ENCODE data around the gene PKN3. TPM values are rescaled to one million over a fixed set of nuclear protein-coding genes. Genes with fewer than 3 reads are reported as not detected.

Gene PKN3
- total and polyA plus RNA-seq, 2 of the 13 experiments (the other 11 are each of a cell fraction or from before 2014, with no cell fraction given), result 10.5 to 13.2 TPM

DNA sequence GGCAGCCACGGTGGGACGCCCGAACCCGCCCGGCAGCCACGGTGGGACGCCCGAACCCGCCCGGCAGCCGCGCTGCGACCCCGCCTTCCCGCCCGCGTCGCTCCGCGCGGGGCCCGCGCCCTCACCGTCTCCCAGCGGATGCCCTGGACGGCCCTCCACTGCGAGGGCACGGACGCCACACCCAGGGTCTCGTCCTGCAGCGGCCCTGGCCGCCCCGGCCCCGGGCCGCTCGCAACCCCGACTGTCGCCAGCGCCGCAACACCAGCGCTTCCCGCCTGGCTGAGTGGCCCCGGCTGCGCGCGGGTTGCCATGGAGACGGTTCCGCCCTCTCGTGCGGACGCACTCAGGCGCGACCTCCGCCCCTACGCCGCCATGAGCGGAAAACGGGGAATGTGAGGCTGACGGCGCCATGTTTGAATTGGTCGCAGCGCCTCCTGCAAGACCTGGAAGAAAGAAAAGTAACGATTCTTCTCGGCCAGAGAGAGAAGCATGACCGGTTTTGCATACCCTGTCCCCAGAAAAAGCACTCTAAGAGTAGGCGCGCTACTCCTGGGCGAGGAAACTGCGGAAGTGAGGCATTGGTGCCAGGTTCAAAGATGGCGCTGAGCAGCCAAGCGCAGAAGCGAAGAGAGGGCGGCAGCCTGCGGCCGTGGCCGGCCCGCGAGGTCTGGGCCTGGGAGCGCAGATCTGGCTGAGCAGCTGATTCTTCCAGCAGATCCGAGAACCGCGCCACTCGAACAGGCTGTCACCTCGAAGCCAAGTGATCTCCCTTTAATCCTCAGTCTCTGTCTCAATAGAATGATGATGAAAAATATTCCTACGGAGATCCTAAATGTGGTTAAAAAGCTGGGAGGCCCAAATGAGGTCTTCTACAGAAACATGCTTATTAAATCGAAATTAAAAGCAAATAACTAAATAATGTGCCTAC, 45.6 kb upstream of the PKN3 start, which contains the start of gene DYNC2I2:
Gene DYNC2I2, minus strand, starts transcription at position 432 of the 928 bp plus-strand sequence. Its CDS starts 121 bp downstream, at position 311.
- intact Hi-C loops (cut with micrococcal nuclease; ENCODE audit: unreplicated experiment) (no loop called here), in situ Hi-C loops (cut with HindIII; ENCODE audit: extremely low pct_ligation_motif_present, low pct_unique_long_range_greater_than_20kb) (no loop called here)
- Histone ChIP-seq H3K4me1 (ENCODE audit: insufficient read depth, low read length) (peaks cover 5% of the 10 kb centered on the region; the same call in 1 of the 2 replicates), H3K27ac (ENCODE audit: extremely low read length, insufficient read depth, low read length) (peak within 1 kb of the TSS; percentile 100), H3K9ac (ENCODE audit: insufficient read depth, low read depth, low read length) (peak within 1 kb of the TSS; percentile 100), H3K36me3 (replicated peaks in 1 of 2; ENCODE audit: control insufficient read depth in 1 of 2, insufficient read depth in 2 of 2, low read length in 2 of 2) (no peaks in the 10 kb centered on the region), H3K9me3 (ENCODE audit: low read length) (no peaks in the 10 kb centered on the region), H4K20me1 (ENCODE audit: insufficient read depth, low read length) (no peaks in the 10 kb centered on the region), H3K4me3 (replicated peaks in 1 of 3; ENCODE audit: insufficient read depth in 1 of 3, low read depth in 2 of 3, low read length in 3 of 3) (peak within 1 kb of the TSS; percentile 68 to 84 (median 73)), H3K79me2 (ENCODE audit: insufficient read depth, low read length) (no peaks in the 10 kb centered on the region), H2AFZ (ENCODE audit: low read length) (peak within 1 kb of the TSS; percentile 97), H3K4me2 (ENCODE audit: low read depth, low read length) (peak within 1 kb of the TSS; percentile 98), H3K27me3 (ENCODE audit: control insufficient read depth in 1 of 2, insufficient read depth in 2 of 2, low read length in 2 of 2) (no peaks in the 10 kb centered on the region)
- peak; percentile 98 for ATAC-seq
- DNase-seq (ENCODE audit: low spot score), result peak; percentile 87
- FAIRE-seq, result peak; percentile 42
- WGBS (ENCODE audit: low lambda C conversion rate), result 3% methylated on average over 10 of the region's 86 CpGs
- CTCF ChIA-PET (ENCODE audit: low intra/inter-chr PET ratio, low total read pairs), result no interaction called here
- BruUV-seq (replicated peaks), result TSS peak; percentile 95
- POLR2A ChIA-PET, result interaction anchor here (1.0 to 2.9 kb wide), 7 partner anchors 21 to 68 kb away, joined by 3 to 12 read pairs (median 4); partner anchors contain the start of genes SET and ZDHHC12
- peak; percentile 62; the same call in 1 of the 2 replicates for TF ChIP-seq ZNF543 (CRISPR knock-in tag; IDR thresholded peaks at IDR 0.05)
- TF ChIP-seq ZNF570 (CRISPR knock-in tag; IDR thresholded peaks at IDR 0.05; ENCODE audit: borderline replicate concordance), result 0 out of 2 replicates have a peak, but pooled peaks have one; percentile 54
- TF ChIP-seq ATM (IDR thresholded peaks at IDR 0.05; ENCODE audit: borderline replicate concordance), result no peak
- no peak for TF ChIP-seq SATB2 (CRISPR knock-in tag; IDR thresholded peaks at IDR 0.05)
- TF ChIP-seq ZKSCAN1 (IDR thresholded peaks at IDR 0.05; ENCODE audit: low read length), result peak; percentile 83
- TF ChIP-seq ZNF629 (CRISPR knock-in tag; conservative IDR thresholded peaks at IDR 0.05), result no peak; the same call in 1 of the 2 replicates
- peak; percentile 86 for TF ChIP-seq CREM (IDR thresholded peaks at IDR 0.05)
- no peak for TF ChIP-seq CREM (CRISPR knock-in tag; IDR thresholded peaks at IDR 0.05)
- TF ChIP-seq ZNF17 (CRISPR knock-in tag; IDR thresholded peaks at IDR 0.05), result no peak
- TF ChIP-seq HMGXB3 (CRISPR knock-in tag; IDR thresholded peaks at IDR 0.05; ENCODE audit: borderline replicate concordance), result peak; percentile 88
- TF ChIP-seq JUNB (CRISPR knock-in tag; IDR thresholded peaks at IDR 0.05; ENCODE audit: borderline replicate concordance), result no peak; the same call in 1 of the 2 replicates
- TF ChIP-seq ADNP (CRISPR knock-in tag; IDR thresholded peaks at IDR 0.05), result no peak
- TF ChIP-seq AGO1 (IDR thresholded peaks at IDR 0.05; ENCODE audit: low read depth, low read length, poor library complexity, severe bottlenecking), result peak; percentile 77
- peak; percentile 60; the same call in 1 of the 2 replicates for TF ChIP-seq MED13 (CRISPR knock-in tag; IDR thresholded peaks at IDR 0.05)
- no peak for TF ChIP-seq IKZF1 (IDR thresholded peaks at IDR 0.05)
- TF ChIP-seq PAX8 (CRISPR knock-in tag; IDR thresholded peaks at IDR 0.05; ENCODE audit: borderline replicate concordance), result no peak; the same call in 1 of the 2 replicates
- peak; percentile 46 for TF ChIP-seq ZNF883 (CRISPR knock-in tag; IDR thresholded peaks at IDR 0.05; ENCODE audit: not compliant biosample characterization)
- TF ChIP-seq CBX2 (IDR thresholded peaks at IDR 0.05; ENCODE audit: low read depth, low read length), result no peak
- no peak for TF ChIP-seq CBX2 (CRISPR knock-in tag; IDR thresholded peaks at IDR 0.05; ENCODE audit: low read depth)
- TF ChIP-seq POLR2A (IDR thresholded peaks at IDR 0.05; ENCODE audit: insufficient read depth in 1 of 2, low read depth in 2 of 2, low read length in 2 of 2), result peak; percentile 68 to 74
- TF ChIP-seq ZNF777 (CRISPR knock-in tag; IDR thresholded peaks at IDR 0.05), result peak; percentile 78
- peak; percentile 83; the same call in 1 of the 2 replicates for TF ChIP-seq SAFB2 (CRISPR knock-in tag; IDR thresholded peaks at IDR 0.05; ENCODE audit: borderline replicate concordance, low read depth)
